Measurements from ENCODE around the gene SYTL3. TPM values are rescaled to one million over a fixed set of nuclear protein-coding genes. Genes with fewer than 3 reads are reported as not detected.
A peak's percentile ranks its signal among the peaks of the same experiment; 100 is the strongest.

The SYTL3 gene
- total RNA-seq, 2 donors from 2014 or later, result 1.3 to 1.8 TPM

GRCh38 chr6:158805698-158806377 is 156.0 kb downstream of the SYTL3 start:
- Histone ChIP-seq H3K36me3 (replicated peaks in 1 of 2; ENCODE audit: insufficient read depth in 1 of 2, low read depth in 2 of 2) (no peaks in the 10 kb centered on the region), H3K27ac (no peak overlapping the region), H3K4me3 (no peak overlapping the region), H3K9me3 (no peaks in the 10 kb centered on the region), H3K4me1 (peaks cover 85% of the 10 kb centered on the region), H3K27me3 (no peaks in the 10 kb centered on the region)
- intact Hi-C loops (cut with DNase I), result no loop called here
- TF ChIP-seq CTCF (IDR thresholded peaks at IDR 0.05) (no peak), POLR2A (IDR thresholded peaks at IDR 0.05) (no peak)
- WGBS, 2 donors, result 85 to 92% methylated on average over 5 of the region's 5 CpGs
- DNase-seq (no peak), ATAC-seq (no peak)

GRCh38 chr6:158807515-158808441 is 157.9 kb downstream of the SYTL3 start:
- no peak for DNase-seq
- WGBS, 2 donors, result 52 to 56% methylated on average over 8 of the region's 8 CpGs
- Histone ChIP-seq H3K36me3 (replicated peaks in 1 of 2; ENCODE audit: insufficient read depth in 1 of 2, low read depth in 2 of 2) (no peaks in the 10 kb centered on the region), H3K9me3 (no peaks in the 10 kb centered on the region), H3K4me3 (no peak overlapping the region), H3K27me3 (no peaks in the 10 kb centered on the region), H3K27ac (peak overlapping the region in 2 of 4 donors; percentile 56 to 61), H3K4me1 (peaks cover 80% of the 10 kb centered on the region)
- TF ChIP-seq CTCF (IDR thresholded peaks at IDR 0.05), result no peak
- no peak for TF ChIP-seq POLR2A (IDR thresholded peaks at IDR 0.05)
- intact Hi-C loops (cut with DNase I), result no loop called here
- no peak for ATAC-seq

- TF ChIP-seq POLR2A (IDR thresholded peaks at IDR 0.05) (no peak), CTCF (IDR thresholded peaks at IDR 0.05) (no peak)
- DNase-seq (no peak), ATAC-seq (no peak)
- H3K36me3 ChIP-seq (replicated peaks in 1 of 2; ENCODE audit: insufficient read depth in 1 of 2, low read depth in 2 of 2), result no peaks in the 10 kb centered on the region
- peak overlapping the region; percentile 11 to 61 (median 46) for H3K27ac ChIP-seq
- H3K4me3 ChIP-seq, result no peak overlapping the region
- 23 to 28% methylated on average over 6 of the region's 6 CpGs for WGBS, 2 donors
- no peaks in the 10 kb centered on the region for H3K27me3 ChIP-seq
- peaks cover 82% of the 10 kb centered on the region for H3K4me1 ChIP-seq
- intact Hi-C loops (cut with DNase I), result no loop called here
- H3K9me3 ChIP-seq, result no peaks in the 10 kb centered on the region
Observed at GRCh38 chr6:158808442-158808833, 158.6 kb downstream of the SYTL3 start.

GRCh38 chr6:158808941-158809678 is 159.3 kb downstream of the SYTL3 start:
- WGBS, 2 donors, result 54% methylated on average over 8 of the region's 8 CpGs
- no peaks in the 10 kb centered on the region for H3K36me3 ChIP-seq (replicated peaks in 1 of 2; ENCODE audit: insufficient read depth in 1 of 2, low read depth in 2 of 2)
- ATAC-seq (peak; percentile 72), DNase-seq (peak in 2 of 4 donors; percentile 38 to 43)
- H3K27me3 ChIP-seq, result no peaks in the 10 kb centered on the region
- H3K9me3 ChIP-seq, result no peaks in the 10 kb centered on the region
- H3K4me3 ChIP-seq, result no peak overlapping the region
- peak overlapping the region; percentile 11 to 61 (median 46) for H3K27ac ChIP-seq
- TF ChIP-seq POLR2A (IDR thresholded peaks at IDR 0.05), result no peak
- TF ChIP-seq CTCF (IDR thresholded peaks at IDR 0.05), result no peak
- peaks cover 83% of the 10 kb centered on the region for H3K4me1 ChIP-seq
- intact Hi-C loops (cut with DNase I), result no loop called here

All from body of pancreas (tissue), 4 donors.